ENCODE data around the gene AURKA.

AURKA gene

DNA sequence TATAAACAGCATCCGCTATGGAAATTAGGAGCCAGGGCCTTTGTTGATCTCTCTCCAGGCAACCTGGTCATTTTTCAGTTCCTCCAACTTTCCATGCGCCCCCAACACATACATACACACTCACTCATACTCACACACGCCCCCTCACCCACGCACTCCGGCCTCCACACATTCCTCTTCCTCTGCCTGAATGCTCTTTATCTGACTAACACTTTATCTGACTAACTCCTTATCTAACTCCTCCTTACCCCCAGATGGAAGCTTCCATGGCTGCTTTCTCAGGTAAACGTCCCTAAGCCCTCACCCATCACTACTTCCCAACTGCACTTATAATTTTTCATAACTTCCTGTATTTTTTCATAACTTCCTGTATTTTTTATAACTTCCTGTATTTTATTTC, 37.5 kb upstream of the AURKA start:
- H3K36me3 ChIP-seq: no peaks in the 10 kb centered on the region
- TF ChIP-seq, protein P1, sequence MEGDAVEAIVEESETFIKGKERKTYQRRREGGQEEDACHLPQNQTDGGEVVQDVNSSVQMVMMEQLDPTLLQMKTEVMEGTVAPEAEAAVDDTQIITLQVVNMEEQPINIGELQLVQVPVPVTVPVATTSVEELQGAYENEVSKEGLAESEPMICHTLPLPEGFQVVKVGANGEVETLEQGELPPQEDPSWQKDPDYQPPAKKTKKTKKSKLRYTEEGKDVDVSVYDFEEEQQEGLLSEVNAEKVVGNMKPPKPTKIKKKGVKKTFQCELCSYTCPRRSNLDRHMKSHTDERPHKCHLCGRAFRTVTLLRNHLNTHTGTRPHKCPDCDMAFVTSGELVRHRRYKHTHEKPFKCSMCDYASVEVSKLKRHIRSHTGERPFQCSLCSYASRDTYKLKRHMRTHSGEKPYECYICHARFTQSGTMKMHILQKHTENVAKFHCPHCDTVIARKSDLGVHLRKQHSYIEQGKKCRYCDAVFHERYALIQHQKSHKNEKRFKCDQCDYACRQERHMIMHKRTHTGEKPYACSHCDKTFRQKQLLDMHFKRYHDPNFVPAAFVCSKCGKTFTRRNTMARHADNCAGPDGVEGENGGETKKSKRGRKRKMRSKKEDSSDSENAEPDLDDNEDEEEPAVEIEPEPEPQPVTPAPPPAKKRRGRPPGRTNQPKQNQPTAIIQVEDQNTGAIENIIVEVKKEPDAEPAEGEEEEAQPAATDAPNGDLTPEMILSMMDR (IDR thresholded peaks at IDR 0.05): no peak
- no peak overlapping the region for H3K4me3 ChIP-seq
- H3K9me3 ChIP-seq: no peaks in the 10 kb centered on the region
- H3K27me3 ChIP-seq: no peaks in the 10 kb centered on the region
- peak in 1 of 2 donors; percentile 15 for DNase-seq
- H3K27ac ChIP-seq: no peak overlapping the region
- intact Hi-C loops (cut with DNase I; ENCODE audit: low total_unique reads): no loop called here
- no peaks in the 10 kb centered on the region for H3K4me1 ChIP-seq

DNA sequence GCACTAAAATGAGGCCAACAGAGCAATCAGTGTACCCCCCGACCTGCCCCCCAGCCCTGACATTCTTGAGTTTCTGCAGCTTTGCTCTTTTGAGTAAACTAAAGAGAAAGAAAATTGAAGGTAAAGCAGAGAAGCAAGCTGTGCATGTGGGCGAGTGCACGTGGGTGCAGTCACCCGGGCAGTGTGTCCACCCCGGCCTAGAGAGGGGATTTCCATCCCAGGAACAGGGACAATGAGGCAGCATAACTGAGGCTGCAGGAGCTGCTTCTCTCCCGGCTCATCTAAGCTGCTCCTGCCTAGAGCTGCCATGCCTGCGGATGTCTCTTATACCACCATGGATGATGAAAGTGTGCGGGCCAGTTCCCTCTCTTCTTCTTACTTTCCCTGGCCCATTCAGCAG, 36.9 kb upstream of the AURKA start:
- no peaks in the 10 kb centered on the region for H3K4me1 ChIP-seq
- no peaks in the 10 kb centered on the region for H3K36me3 ChIP-seq
- TF ChIP-seq, protein P1 (IDR thresholded peaks at IDR 0.05): no peak
- H3K4me3 ChIP-seq: no peak overlapping the region
- H3K27me3 ChIP-seq: no peaks in the 10 kb centered on the region
- H3K9me3 ChIP-seq: no peaks in the 10 kb centered on the region
- intact Hi-C loops (cut with DNase I; ENCODE audit: low total_unique reads): no loop called here
- no peak overlapping the region for H3K27ac ChIP-seq
- DNase-seq: peak in 1 of 2 donors; percentile 48

DNA sequence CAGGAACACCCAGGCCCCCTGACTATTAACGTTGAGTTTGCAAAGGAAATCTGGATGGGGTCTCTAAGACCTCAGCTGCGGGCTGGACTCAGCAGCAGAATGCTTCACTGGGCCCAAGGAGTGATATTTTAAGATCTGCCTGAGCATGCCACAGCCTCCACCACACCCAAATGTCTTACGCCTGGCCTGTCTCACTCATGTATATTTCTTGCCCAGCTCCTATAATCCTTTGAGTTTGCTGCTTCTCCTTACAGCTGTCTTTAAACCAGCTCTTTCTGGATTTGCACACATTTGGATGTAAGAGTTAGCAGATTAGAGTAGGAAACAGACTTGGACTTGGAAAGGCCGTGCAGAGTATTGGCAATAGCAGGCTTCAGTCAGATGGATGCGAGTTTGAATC, 36.4 kb upstream of the AURKA start:
- no peaks in the 10 kb centered on the region for H3K36me3 ChIP-seq
- DNase-seq: no peak
- H3K27me3 ChIP-seq: no peaks in the 10 kb centered on the region
- no peaks in the 10 kb centered on the region for H3K9me3 ChIP-seq
- H3K4me3 ChIP-seq: no peak overlapping the region
- TF ChIP-seq, protein P1 (IDR thresholded peaks at IDR 0.05): no peak
- H3K27ac ChIP-seq: no peak overlapping the region
- H3K4me1 ChIP-seq: no peaks in the 10 kb centered on the region
- intact Hi-C loops (cut with DNase I; ENCODE audit: low total_unique reads): no loop called here

DNA sequence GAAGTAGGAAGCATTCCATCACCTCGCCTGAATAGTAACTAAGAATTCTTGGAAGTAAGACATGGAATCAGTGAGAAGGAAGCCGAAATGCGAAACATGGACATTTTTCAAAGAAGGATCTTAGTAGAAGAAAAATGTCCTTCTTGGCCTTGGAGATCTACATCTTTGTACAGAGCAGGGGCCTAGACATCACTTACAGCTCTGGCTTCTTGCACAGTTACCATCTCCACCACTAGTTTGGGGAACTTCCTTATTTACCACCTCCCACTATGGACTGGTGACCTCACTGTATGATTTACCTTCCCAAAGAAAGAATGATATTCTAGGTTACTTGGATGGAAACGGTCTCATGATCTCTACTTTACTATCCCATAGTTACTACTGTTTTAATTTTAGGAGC, 35.8 kb upstream of the AURKA start:
- Histone ChIP-seq H3K36me3 (no peaks in the 10 kb centered on the region), H3K4me3 (no peak overlapping the region), H3K27ac (no peak overlapping the region), H3K27me3 (no peaks in the 10 kb centered on the region), H3K4me1 (no peaks in the 10 kb centered on the region), H3K9me3 (no peaks in the 10 kb centered on the region)
- intact Hi-C loops (cut with DNase I; ENCODE audit: low total_unique reads): no loop called here
- no peak for DNase-seq
- TF ChIP-seq, protein P1 (IDR thresholded peaks at IDR 0.05): no peak

DNA sequence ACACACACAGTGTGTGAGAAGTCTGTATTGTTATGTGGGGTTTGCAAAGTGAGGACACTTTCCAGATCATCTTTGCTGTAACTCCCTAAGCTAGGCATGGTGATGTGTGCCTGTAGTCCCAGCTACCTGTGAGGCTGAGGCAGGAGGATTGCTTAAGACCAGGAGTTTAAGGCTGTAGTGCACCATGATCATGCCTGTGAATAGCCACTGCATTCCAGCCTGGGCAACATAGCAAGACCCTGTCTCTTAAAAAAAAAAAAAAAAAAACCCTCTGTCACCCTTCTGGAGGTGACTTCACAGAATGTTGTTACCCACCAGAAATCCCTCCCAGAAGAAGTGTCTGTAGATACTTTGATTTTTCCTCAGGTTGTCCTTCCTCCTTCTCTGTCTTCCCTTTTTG, 34.9 kb upstream of the AURKA start:
- Histone ChIP-seq H3K4me1 (no peaks in the 10 kb centered on the region), H3K4me3 (no peak overlapping the region), H3K27me3 (no peaks in the 10 kb centered on the region), H3K36me3 (no peaks in the 10 kb centered on the region), H3K27ac (no peak overlapping the region), H3K9me3 (no peaks in the 10 kb centered on the region)
- intact Hi-C loops (cut with DNase I; ENCODE audit: low total_unique reads): no loop called here
- DNase-seq: no peak
- TF ChIP-seq, protein P1 (IDR thresholded peaks at IDR 0.05): no peak

DNA sequence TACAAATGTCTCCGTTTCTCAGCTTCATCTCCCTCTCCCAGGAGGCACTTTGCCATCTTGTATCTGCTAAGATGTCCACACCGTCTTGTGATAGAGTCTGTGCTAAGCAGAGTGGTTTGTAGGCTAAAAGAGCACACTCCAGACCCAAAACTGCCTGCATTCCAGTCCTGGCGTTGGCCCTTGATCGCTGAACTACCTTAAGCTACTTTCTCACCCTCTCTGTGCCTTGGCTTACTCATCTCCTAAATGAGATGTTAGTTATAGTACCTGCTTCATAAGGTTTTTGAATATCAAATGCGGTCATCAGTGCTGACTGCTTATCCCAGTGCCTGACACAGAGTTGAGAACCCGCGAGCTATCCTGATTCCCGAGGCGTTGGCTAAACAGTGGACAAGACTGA, 34.0 kb upstream of the AURKA start:
- H3K4me3 ChIP-seq: no peak overlapping the region
- H3K27me3 ChIP-seq: no peaks in the 10 kb centered on the region
- TF ChIP-seq, protein P1 (IDR thresholded peaks at IDR 0.05): no peak

More for the DNA sequence above, 34.0 kb upstream of the AURKA start:
- Histone ChIP-seq H3K36me3 (no peaks in the 10 kb centered on the region), H3K4me1 (no peaks in the 10 kb centered on the region), H3K9me3 (no peaks in the 10 kb centered on the region), H3K27ac (no peak overlapping the region)
- intact Hi-C loops (cut with DNase I; ENCODE audit: low total_unique reads): no loop called here
- DNase-seq: no peak
